ENCODE measurements around the gene KIAA0232. TPM values are rescaled to one million over a fixed set of nuclear protein-coding genes. Genes with fewer than 3 reads are reported as not detected.

KIAA0232 gene
- total RNA-seq, 1 donor from 2014 or later, result 35.0 TPM

DNA sequence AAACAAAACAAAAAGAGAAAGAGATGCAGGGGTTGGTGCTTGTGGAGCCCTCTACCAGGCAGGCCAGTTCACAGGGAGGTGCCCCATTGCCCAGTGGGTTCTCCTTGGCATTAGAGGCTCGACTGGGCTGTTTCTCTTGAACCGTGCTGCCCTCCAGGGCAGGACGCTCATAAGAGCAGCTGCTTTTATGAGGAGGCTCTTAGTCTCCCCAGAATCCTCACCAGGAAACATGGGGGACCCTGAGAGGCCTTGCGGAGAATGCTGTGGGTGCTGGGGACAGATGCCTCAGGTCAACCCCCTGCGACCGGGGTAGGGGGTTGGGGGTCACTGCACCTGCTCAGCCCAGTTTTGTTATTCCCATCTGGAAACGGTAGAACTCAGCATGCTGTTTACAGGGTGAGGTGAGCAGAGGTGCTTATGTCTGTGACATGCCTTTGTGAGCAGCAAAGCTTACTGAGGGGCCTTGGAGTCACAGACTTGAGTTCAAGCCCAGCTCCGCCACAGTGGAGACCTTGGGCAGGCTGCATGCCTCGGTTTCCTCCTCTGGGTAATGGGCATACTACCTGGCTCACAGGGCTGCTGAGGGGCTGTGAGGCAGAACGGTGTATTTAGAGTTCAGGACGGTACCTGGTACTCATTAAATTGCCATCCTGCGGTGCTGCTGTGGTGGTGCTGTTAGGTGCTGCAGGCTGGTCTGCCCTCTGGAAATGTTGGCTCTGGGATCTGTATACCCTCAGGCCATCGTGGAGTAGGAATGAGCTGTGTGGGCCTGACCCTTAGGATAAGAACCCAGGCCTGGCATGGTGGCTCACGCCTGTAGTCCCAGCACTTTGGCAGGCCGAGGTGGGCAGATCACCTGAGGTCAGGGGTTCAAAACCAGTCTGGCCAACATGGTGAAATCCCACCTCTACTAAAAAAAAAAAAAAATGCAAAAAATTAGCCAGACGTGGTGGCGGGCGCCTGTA, 132.8 kb downstream of the KIAA0232 start:
- no peak for DNase-seq (ENCODE audit: low spot score)

GRCh38 chr4:6916069-6916586, 133.6 kb downstream of the KIAA0232 start:
- no peak for DNase-seq (ENCODE audit: low spot score)

DNA sequence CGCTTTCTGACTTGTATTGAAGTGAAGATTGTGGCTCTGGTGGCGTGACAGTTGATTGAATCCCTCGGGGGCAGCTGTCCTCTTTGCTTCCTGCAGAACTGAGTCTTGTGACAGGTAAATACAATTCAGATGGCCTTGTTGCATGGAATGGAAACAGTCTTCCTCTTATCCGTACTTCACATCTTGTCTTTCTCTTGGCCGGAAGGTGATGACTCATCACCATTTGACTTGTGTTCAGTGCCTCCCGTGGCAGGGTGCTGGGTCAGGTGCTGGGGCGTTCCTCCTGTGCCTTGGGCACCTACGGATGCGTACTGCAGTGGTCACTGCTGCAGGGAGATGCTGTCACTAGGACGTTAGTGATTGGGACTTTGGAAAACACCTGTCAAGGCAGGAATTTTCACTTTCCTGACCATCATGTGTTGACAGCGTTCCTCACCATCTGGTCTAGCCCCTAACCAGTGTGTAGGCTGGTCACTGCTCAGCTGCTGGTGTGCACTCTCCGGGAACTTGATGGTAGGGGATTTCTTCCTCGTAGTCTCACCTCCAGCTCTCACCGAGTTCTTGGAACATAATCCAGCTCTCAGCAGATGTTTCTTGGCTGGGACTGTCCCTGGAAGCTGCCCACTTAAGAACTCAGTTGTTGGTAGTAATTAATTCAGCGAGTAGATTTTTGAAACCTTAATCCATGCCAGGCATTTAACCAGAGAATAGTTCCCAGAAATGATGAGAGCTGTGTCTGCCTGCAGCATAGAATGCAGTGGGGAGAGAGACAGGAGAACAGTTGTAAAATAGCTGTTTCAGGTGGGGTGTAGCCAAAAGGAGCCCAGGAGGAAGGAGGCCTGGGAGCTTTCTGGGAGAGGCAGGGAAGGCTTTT, 134.3 kb downstream of the KIAA0232 start:
- DNase-seq (ENCODE audit: low spot score), result peak; percentile 66

DNA sequence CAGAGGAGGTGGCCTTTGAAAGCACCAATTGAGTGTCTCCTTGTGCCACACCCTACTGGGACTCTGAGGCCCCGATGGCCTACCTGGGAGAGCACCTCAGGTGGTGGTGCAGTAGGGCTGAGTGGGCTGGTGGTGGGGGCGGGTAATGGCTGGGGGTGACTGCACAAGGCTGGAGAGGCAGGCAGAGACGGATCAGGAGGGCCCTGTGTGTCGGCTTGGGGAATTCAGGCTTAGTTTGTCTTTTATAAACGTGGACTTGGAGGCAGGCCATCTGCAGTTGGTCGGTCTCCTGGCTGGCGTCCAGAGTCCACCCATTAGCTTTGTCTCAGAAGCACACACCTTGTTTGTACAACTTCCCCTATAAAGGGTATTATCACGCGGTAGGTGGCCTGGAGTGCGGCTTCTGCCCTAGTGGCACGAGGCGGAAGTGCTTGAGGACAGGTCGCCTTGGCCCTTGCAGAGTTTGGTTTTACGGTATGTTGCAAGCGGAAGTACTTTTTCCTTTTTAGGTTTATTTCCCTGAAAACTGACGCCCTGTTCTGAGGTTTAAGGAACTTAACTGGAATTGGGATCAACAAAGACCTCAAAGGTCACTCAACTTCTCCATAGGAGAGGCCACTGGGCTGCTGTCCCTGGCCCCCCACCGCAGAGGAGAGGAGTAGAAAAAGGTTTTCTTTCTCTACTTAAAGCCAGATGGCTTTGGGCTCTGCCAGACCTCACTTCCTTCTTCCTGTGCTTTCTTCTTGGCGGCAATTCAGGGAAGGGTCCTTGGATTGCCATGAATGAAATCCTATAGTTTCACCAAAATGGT, 135.1 kb downstream of the KIAA0232 start:
- peak; percentile 90 for DNase-seq (ENCODE audit: low spot score)

DNA sequence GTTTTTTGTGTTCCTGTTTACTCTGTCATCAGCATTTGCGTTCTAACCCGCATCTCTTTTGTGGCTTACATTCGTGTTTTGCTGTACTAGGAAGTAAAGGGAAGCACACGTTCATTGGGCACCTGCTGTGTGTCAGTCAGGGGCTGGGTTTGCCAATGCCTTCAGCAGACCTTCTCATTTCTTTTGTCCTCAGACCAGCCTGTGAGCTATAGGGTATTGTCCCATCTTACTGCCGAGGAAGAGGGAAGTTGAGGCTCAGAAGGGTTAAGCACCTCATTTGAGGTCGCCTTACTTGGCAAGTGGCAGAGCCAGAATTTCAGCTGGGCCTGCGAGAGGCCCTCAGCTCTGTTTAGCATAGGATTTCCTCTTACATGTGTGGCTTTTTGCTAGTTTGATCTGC, 135.8 kb downstream of the KIAA0232 start:
- DNase-seq (ENCODE audit: low spot score), result no peak

- DNase-seq (ENCODE audit: low spot score), result no peak
Measured at GRCh38 chr4:6920171-6920570, 137.6 kb downstream of the KIAA0232 start.

- no peak for DNase-seq (ENCODE audit: low spot score)
Measured at GRCh38 chr4:6923507-6923906, 141.0 kb downstream of the KIAA0232 start.

DNA sequence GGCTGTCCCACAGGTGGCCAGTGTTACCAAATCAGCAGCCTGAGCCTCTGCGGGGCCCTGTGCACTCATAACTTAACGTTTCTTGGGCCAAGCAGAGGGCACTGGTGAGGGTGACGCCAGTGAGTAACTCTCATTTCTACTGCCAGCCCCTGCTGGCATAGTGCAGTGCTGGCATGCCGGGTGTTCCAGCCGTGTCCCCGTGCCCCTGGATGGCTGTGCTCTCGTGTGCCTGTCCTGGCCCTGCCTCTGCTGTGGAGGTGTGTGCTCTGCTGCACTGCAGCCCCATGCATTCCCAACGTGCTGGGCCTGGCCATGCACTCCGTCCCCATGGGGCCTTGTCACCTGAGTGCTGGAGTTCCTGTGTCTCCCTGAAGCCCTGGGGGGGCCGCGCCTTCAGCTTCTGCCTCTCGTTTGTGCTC, 141.8 kb downstream of the KIAA0232 start:
- DNase-seq (ENCODE audit: low spot score), result no peak

- no peak for DNase-seq (ENCODE audit: low spot score)
Measured at GRCh38 chr4:6925357-6925836, 142.9 kb downstream of the KIAA0232 start.

- no peak for DNase-seq (ENCODE audit: low spot score)
Measured at GRCh38 chr4:6926081-6926480, 143.6 kb downstream of the KIAA0232 start.

GRCh38 chr4:6926681-6927478, 144.4 kb downstream of the KIAA0232 start:
- no peak for DNase-seq (ENCODE audit: low spot score)

GRCh38 chr4:6928081-6928480, 145.6 kb downstream of the KIAA0232 start:
- DNase-seq (ENCODE audit: low spot score), result no peak

- no peak for DNase-seq (ENCODE audit: low spot score)
Measured at GRCh38 chr4:6929339-6929811, 146.8 kb downstream of the KIAA0232 start.

DNA sequence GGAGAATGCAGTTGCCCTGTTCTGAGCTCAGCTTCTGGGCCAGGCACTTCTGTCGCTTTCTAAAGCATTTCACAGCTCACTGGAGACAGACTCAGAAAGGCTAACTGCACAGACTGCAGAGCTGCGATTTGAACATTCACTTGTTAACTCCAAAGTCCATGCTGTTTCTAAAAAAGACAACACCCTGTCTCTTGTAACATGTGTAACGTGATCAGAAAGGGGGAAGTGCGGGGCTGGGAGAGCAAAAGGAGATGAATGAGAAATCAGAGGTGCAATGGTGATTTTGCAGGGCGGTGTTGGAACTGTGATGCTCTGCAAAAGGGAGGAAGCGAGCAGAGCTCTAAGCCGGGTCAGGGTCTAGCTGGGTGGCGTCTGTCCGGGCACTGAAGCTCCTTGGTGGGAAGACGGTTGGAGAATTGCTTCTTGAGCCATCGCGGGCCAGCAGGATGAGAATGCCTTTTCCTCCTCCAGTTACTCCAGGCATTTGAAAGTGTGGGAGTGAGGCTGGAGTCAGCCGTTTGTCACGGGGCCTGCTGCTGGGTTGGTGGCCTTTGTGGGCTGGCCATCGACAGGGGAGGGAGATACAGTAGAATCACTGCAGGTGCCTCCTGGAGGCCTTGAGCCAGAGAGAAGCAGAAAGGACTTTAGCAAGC, 147.4 kb downstream of the KIAA0232 start:
- no peak for DNase-seq (ENCODE audit: low spot score)

DNA sequence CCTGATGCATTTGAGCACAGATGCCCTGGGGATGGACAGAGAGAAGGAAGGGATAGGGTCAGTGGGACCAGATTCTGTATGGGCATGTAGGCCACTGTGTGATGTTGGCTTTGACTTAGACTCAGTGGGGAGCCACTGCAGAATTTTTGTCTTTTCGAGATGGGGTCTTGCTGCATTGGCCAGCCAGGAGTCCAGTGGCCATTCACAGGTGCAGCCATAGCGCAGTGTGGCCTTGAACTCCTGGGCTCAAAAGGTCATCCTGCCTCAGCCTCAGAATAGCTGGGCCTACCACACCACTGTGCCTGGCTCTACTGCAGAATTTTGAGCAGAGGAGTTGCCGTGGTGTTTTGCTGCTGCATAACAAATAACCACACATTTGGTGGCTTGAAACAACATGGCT, 149.9 kb downstream of the KIAA0232 start:
- DNase-seq (ENCODE audit: low spot score), result no peak

DNA sequence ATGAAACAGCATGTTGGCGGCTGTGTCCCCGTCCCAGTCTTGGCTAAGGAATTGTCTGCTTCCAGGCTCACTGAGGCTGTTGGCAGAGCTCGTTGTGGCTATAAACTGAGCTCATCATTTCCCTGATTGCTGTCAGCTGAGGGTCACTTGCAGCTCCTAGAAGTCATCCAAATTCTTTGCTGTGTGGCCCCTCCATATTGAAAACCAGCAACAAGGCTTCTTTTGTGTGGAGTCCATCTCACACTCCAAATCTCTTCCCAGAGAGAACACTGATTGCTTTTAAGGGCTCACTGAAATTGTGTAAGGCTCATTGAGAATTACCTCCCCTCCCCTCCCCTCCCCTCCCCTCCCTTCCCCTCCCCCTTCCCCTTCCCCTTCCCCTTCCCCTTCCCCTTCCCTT, 150.4 kb downstream of the KIAA0232 start:
- DNase-seq (ENCODE audit: low spot score), result no peak
